DND-41 (cell line): Measurements from ENCODE around the gene SLC38A5.

Experiments
- ATAC-seq: fragments of 200-7000 bp; cut with Tn5 transposase; 3 replicates; pipeline ENCODE4 v1.9.1; 2021; ENCODE audit warnings: low read depth; ENCODE audit not compliant: insufficient read depth
- DNase-seq: peaks from one replicate; pipeline ENCODE4 v3.0.0-alpha.2; 2020
- H2AFZ ChIP-seq: 2 replicates; pipeline ENCODE4 v1.6.0; 2012; ENCODE audit warnings: low read depth, low read length
- H3K27ac ChIP-seq: 2 replicates; pipeline ENCODE4 v1.5.1; 2012; ENCODE audit warnings: low read length, inconsistent platforms
- H3K27me3 ChIP-seq: fragments of 200-600 bp; sonication (generic); 2 replicates; pipeline ENCODE4 v1.6.0; 2012; ENCODE audit warnings: low read length, mild to moderate bottlenecking, inconsistent platforms; ENCODE audit not compliant: insufficient read depth, poor library complexity
- H3K36me3 ChIP-seq: 2 replicates; pipeline ENCODE4 v1.5.1; 2012; ENCODE audit warnings: low read length, inconsistent platforms; ENCODE audit not compliant: insufficient read depth
- H3K4me1 ChIP-seq: 2 replicates; pipeline ENCODE4 v1.5.1; 2012; ENCODE audit warnings: mild to moderate bottlenecking, low read length; ENCODE audit not compliant: insufficient read depth
- H3K4me2 ChIP-seq: 2 replicates; pipeline ENCODE4 v1.6.0; 2012; ENCODE audit warnings: mild to moderate bottlenecking, moderate library complexity, low read length, inconsistent platforms; ENCODE audit not compliant: insufficient read depth
- H3K4me3 ChIP-seq, 2 experiments: fragments of 200-600 bp in 1 of 2; shearing (Covaris generic) in 1 of 2; 2 replicates each; pipeline ENCODE4 v1.5.1; 2012 to 2016; ENCODE audit warnings: inconsistent platforms in 2 of 2, low read length in 2 of 2, mild to moderate bottlenecking in 2 of 2, low read depth in 1 of 2, moderate library complexity in 1 of 2
- H3K79me2 ChIP-seq: 2 replicates; pipeline ENCODE4 v1.6.0; 2012; ENCODE audit warnings: low read length, inconsistent platforms; ENCODE audit not compliant: insufficient read depth
- H3K9ac ChIP-seq: 2 replicates; pipeline ENCODE4 v1.6.0; 2012; ENCODE audit warnings: low read depth, mild to moderate bottlenecking, inconsistent platforms, low read length, moderate library complexity
- H3K9me3 ChIP-seq: 2 replicates; pipeline ENCODE4 v1.5.1; 2012; ENCODE audit warnings: low read length, moderate library complexity, mild to moderate bottlenecking, inconsistent platforms; ENCODE audit not compliant: insufficient read depth, severe bottlenecking
- H4K20me1 ChIP-seq: 2 replicates; pipeline ENCODE4 v1.6.0; 2012; ENCODE audit warnings: low read length; ENCODE audit not compliant: insufficient read depth
- EZH2 ChIP-seq: IDR thresholded peaks from 3 replicates; pipeline ENCODE4 v1.6.1; 2012; ENCODE audit warnings: borderline replicate concordance, low read depth, mild to moderate bottlenecking, moderate library complexity, low read length, inconsistent platforms; ENCODE audit not compliant: severe bottlenecking
- TF ChIP-seq, protein P1 (sequence below): IDR thresholded peaks from 2 replicates; pipeline ENCODE4 v1.5.1; 2012; ENCODE audit warnings: borderline replicate concordance, low read length, moderate library complexity, mild to moderate bottlenecking; ENCODE audit not compliant: poor library complexity, severe bottlenecking; ENCODE audit errors: extremely low read depth

Gene SLC38A5

GRCh38 chrX:48466696-48467095, 3.4 kb downstream of the SLC38A5 start:
- no peaks in the 10 kb centered on the region for H3K27me3 ChIP-seq
- DNase-seq (peak; percentile 23), ATAC-seq (no peak)
- no peak overlapping the region for H2AFZ ChIP-seq
- H3K27ac ChIP-seq = no peak overlapping the region
- no peak overlapping the region for H3K9ac ChIP-seq
- H3K4me2 ChIP-seq = peak overlapping the region; percentile 74; the same call in 1 of the 2 replicates
- peaks cover 29% of the 10 kb centered on the region for H3K79me2 ChIP-seq
- peaks cover 31% of the 10 kb centered on the region for H3K4me1 ChIP-seq
- no peaks in the 10 kb centered on the region for H4K20me1 ChIP-seq
- no peaks in the 10 kb centered on the region for H3K9me3 ChIP-seq
- peaks cover 32% of the 10 kb centered on the region for H3K36me3 ChIP-seq
- no peak overlapping the region; a peak in 1 of 4 replicates for H3K4me3 ChIP-seq
- no peak for TF ChIP-seq EZH2
- TF ChIP-seq, protein P1, sequence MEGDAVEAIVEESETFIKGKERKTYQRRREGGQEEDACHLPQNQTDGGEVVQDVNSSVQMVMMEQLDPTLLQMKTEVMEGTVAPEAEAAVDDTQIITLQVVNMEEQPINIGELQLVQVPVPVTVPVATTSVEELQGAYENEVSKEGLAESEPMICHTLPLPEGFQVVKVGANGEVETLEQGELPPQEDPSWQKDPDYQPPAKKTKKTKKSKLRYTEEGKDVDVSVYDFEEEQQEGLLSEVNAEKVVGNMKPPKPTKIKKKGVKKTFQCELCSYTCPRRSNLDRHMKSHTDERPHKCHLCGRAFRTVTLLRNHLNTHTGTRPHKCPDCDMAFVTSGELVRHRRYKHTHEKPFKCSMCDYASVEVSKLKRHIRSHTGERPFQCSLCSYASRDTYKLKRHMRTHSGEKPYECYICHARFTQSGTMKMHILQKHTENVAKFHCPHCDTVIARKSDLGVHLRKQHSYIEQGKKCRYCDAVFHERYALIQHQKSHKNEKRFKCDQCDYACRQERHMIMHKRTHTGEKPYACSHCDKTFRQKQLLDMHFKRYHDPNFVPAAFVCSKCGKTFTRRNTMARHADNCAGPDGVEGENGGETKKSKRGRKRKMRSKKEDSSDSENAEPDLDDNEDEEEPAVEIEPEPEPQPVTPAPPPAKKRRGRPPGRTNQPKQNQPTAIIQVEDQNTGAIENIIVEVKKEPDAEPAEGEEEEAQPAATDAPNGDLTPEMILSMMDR = peak; percentile 49

- H2AFZ ChIP-seq = no peak overlapping the region
- H3K4me1 ChIP-seq = peaks cover 31% of the 10 kb centered on the region
- H3K27me3 ChIP-seq = no peaks in the 10 kb centered on the region
- peak overlapping the region; percentile 27; the same call in 1 of the 2 replicates for H3K4me2 ChIP-seq
- DNase-seq = no peak
- H3K79me2 ChIP-seq = peaks cover 29% of the 10 kb centered on the region
- H3K9ac ChIP-seq = no peak overlapping the region
- no peaks in the 10 kb centered on the region for H3K9me3 ChIP-seq
- TF ChIP-seq, protein P1 = no peak
- no peak for TF ChIP-seq EZH2
- H3K4me3 ChIP-seq = no peak overlapping the region
- peaks cover 44% of the 10 kb centered on the region for H3K36me3 ChIP-seq
- no peaks in the 10 kb centered on the region for H4K20me1 ChIP-seq
- H3K27ac ChIP-seq = no peak overlapping the region
- no peak for ATAC-seq
These were observed 4.6 kb downstream of the SLC38A5 start for GRCh38 chrX:48465336-48465933.

DNA sequence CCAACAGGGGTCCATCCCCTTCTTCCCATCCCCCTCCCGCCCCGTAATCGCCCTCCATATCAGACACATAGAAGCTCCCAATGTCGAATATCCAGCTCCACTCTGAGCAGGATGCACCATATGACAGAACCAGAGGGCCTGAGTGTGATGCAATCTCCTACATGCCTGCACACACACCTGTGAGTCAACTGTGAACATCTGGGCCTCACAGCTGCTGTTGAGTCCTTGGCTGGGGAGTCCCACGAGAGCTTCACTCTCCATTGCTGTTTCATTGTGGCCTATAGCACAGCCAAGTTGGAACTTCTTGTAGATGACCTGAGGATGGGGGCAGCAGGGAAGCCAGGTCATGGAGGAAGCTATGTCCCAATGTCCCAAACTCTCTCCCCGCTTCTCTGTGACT, 8.2 kb downstream of the SLC38A5 start:
- no peak overlapping the region for H2AFZ ChIP-seq
- peaks cover 5% of the 10 kb centered on the region; the same call in 1 of the 2 replicates for H3K79me2 ChIP-seq
- no peak overlapping the region for H3K4me2 ChIP-seq
- no peaks in the 10 kb centered on the region for H3K9me3 ChIP-seq
- H4K20me1 ChIP-seq = no peaks in the 10 kb centered on the region
- H3K4me3 ChIP-seq = no peak overlapping the region
- ATAC-seq (no peak), DNase-seq (no peak)
- H3K4me1 ChIP-seq = peaks cover 9% of the 10 kb centered on the region; the same call in 1 of the 2 replicates
- no peak overlapping the region for H3K27ac ChIP-seq
- no peak for TF ChIP-seq EZH2
- TF ChIP-seq, protein P1 = no peak
- no peak overlapping the region for H3K9ac ChIP-seq
- H3K36me3 ChIP-seq = peaks cover 52% of the 10 kb centered on the region
- no peaks in the 10 kb centered on the region for H3K27me3 ChIP-seq
